BE2C (cell line): ENCODE data around the gene OSBPL2.

Experiments
- DNase-seq: peaks from one replicate; pipeline ENCODE4 v3.0.0-alpha.2; 2020
- H3K27me3 ChIP-seq: fragments of 250-450 bp; sonication (Bioruptor Pico); 2 replicates; pipeline ENCODE4 v1.5.1; 2020; ENCODE audit warnings: mild to moderate bottlenecking
- H3K36me3 ChIP-seq: fragments of 250-450 bp; sonication (Bioruptor Pico); 2 replicates; pipeline ENCODE4 v1.5.1; 2020; ENCODE audit warnings: mild to moderate bottlenecking
- H3K4me1 ChIP-seq: fragments of 250-450 bp; sonication (Bioruptor Pico); 2 replicates; pipeline ENCODE4 v1.5.1; 2020
- H3K4me3 ChIP-seq: 2 replicates; pipeline ENCODE4 v1.5.1; 2011; ENCODE audit warnings: low read depth, low read length
- H3K9me3 ChIP-seq: fragments of 250-450 bp; sonication (Bioruptor Pico); 2 replicates; pipeline ENCODE4 v1.5.1; 2020
- TF ChIP-seq, protein P1 (sequence below): IDR thresholded peaks from 2 replicates; pipeline ENCODE4 v1.5.1; 2012; ENCODE audit warnings: mild to moderate bottlenecking, low read depth, low read length

Gene OSBPL2

DNA sequence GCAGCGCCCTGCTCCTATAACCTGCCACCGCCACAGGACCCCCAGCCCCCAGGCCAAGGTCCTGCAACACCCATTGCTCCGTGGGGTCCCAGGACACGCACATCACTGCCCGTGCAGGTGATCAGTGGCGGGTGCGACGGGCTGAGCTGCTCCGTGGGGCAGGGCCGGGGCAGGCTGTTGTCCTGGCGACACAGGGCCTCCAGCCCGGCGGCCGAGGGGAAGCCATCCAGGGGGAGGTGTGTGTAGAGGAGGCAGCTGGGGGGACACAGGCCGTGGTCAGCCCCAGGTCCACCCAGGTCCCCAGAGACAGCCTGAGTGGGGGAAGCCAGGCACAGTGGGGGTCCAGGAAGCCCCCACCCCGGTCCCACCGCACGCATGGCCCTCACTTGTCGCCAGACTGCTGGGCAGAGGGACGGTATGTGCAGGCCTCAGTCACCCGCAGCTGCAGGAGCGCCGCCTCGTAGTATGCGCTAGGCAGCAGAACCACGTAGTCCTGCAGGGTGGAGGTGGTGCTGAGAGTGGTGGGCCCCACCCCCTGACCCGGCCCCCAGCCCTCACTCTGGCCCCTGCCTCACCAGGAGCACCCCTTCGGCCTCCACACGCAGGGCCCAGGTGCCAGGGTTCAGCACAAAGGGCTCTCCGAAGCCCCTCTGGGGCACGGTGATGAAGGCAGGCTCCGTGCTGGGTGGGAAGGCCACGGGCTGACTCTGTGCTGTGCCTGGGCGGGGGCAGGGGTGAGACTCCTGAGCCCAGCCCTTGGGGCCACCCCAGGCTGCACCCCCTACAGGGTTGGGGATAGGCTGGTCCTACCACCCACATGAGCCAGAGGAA lies 94.9 kb downstream of the OSBPL2 start:
- H3K36me3 ChIP-seq = no peaks in the 10 kb centered on the region
- DNase-seq = no peak
- no peaks in the 10 kb centered on the region for H3K4me1 ChIP-seq
- TF ChIP-seq, protein P1, sequence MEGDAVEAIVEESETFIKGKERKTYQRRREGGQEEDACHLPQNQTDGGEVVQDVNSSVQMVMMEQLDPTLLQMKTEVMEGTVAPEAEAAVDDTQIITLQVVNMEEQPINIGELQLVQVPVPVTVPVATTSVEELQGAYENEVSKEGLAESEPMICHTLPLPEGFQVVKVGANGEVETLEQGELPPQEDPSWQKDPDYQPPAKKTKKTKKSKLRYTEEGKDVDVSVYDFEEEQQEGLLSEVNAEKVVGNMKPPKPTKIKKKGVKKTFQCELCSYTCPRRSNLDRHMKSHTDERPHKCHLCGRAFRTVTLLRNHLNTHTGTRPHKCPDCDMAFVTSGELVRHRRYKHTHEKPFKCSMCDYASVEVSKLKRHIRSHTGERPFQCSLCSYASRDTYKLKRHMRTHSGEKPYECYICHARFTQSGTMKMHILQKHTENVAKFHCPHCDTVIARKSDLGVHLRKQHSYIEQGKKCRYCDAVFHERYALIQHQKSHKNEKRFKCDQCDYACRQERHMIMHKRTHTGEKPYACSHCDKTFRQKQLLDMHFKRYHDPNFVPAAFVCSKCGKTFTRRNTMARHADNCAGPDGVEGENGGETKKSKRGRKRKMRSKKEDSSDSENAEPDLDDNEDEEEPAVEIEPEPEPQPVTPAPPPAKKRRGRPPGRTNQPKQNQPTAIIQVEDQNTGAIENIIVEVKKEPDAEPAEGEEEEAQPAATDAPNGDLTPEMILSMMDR = no peak
- H3K9me3 ChIP-seq = no peaks in the 10 kb centered on the region
- no peaks in the 10 kb centered on the region for H3K27me3 ChIP-seq
- H3K4me3 ChIP-seq = no peak overlapping the region

DNA sequence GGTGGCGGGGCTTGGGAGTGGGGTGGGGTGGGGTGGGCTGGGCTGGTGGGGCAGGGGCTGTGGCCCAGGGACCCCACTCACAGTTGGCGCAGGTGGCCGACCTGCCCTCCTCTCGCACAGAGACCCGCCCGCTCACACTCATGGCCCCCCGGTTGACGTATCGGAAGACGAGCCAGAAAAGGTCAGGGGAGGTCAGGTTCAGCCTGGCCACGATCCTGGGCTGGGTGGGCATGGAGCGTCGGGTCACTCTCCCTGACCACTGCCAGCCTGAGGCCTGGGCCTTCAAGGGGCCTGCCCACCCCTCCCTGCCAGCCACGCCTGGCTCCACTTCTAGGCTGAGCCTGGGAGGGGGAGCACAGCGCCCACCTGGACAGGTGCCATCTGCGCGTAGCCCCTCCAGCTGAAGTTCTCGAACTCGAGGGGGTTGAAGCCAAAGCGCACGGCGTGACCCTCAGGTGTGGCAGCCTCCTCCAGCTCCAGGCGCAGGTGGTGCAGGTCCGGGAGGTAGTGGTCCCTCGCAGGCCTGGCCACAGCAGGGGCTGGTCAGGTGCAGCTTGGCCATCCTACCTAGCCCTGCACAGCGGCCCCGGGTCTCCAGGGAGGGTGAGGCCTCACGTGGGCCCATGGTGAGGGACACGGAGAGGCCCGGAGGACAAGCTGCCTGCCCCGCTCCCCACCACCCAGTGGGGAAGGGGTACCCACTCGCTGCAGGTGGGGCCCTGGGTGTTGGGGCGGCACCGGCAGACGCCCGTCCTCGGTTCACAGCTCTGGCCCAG lies 95.7 kb downstream of the OSBPL2 start:
- DNase-seq = no peak
- TF ChIP-seq, protein P1 = no peak
- Histone ChIP-seq H3K9me3 (no peaks in the 10 kb centered on the region), H3K4me1 (no peaks in the 10 kb centered on the region), H3K36me3 (no peaks in the 10 kb centered on the region), H3K4me3 (no peak overlapping the region), H3K27me3 (no peaks in the 10 kb centered on the region)

DNA sequence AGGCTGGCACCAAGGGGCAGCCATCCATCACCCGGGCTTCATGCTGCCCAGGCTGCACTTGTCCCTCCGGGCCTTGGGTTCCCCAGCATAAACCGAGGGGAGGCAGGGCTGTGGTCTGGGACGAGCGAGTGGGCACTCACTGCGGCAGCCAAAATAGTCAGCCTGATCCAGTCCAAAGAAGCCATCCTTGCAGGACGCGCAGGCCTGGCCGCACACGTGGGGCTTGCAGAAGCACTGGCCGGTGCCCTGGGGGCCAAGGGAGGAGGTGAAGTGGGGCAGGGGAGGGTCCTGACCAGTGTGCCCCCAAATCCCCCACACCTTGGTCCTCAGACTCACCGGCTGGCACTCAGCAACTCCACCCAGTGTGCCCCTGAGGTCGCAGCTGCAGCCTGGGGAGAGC lies 96.6 kb downstream of the OSBPL2 start:
- TF ChIP-seq, protein P1 = no peak
- Histone ChIP-seq H3K36me3 (no peaks in the 10 kb centered on the region), H3K9me3 (no peaks in the 10 kb centered on the region), H3K4me3 (no peak overlapping the region), H3K27me3 (no peaks in the 10 kb centered on the region), H3K4me1 (no peaks in the 10 kb centered on the region)
- no peak for DNase-seq

DNA sequence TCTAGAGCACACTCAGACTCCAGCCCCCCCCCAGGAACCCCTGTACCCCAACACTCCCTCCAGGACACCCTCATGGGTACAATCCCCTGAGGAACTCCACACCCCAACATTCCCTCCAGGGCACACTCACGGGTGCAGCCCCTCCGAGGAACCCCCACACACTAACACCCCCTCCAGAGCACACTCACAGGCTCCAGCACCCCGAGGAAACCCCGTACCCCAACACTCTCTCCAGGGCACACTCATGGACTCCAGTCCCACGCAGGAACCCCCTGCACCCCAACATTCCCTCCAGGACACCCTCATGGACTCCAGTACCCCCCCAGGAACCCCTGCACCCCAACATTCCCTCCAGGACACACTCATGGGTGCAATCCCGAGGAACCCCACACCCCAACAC lies 97.2 kb downstream of the OSBPL2 start:
- Histone ChIP-seq H3K4me1 (no peaks in the 10 kb centered on the region), H3K36me3 (no peaks in the 10 kb centered on the region), H3K27me3 (no peaks in the 10 kb centered on the region), H3K4me3 (no peak overlapping the region), H3K9me3 (no peaks in the 10 kb centered on the region)
- DNase-seq = no peak
- TF ChIP-seq, protein P1 = no peak

- no peaks in the 10 kb centered on the region for H3K9me3 ChIP-seq
- H3K27me3 ChIP-seq = no peaks in the 10 kb centered on the region
- TF ChIP-seq, protein P1 = no peak
- H3K36me3 ChIP-seq = no peaks in the 10 kb centered on the region
- H3K4me1 ChIP-seq = no peaks in the 10 kb centered on the region
- no peak overlapping the region for H3K4me3 ChIP-seq
- no peak for DNase-seq
These were observed 98.0 kb downstream of the OSBPL2 start for GRCh38 chr20:62336329-62336728.
